SK-N-SH treated with all-trans-retinoic acid at 6 μM for 48 hours (cell line): Measurements from ENCODE around the gene ZNF217.
"Not testable (repeated sequence)": the region's sequence is repeated elsewhere in the genome, so short reads cannot be mapped to it uniquely, and the experiment has no call there.

Experiments used
- CSDC2 ChIP-seq: fragments of 250-450 bp; sonication (Bioruptor Pico); IDR thresholded peaks from 2 replicates; pipeline ENCODE4 v1.5.0; 2020; ENCODE audit warnings: mild to moderate bottlenecking, moderate library complexity
- ESRRG ChIP-seq: fragments of 250-450 bp; sonication (Bioruptor Pico); IDR thresholded peaks from 2 replicates; pipeline ENCODE4 v1.6.1; 2021; ENCODE audit warnings: mild to moderate bottlenecking
- ISL1 ChIP-seq: fragments of 250-450 bp; sonication (Bioruptor Pico); IDR thresholded peaks from 2 replicates; pipeline ENCODE4 v2.1.2; 2022; ENCODE audit warnings: mild to moderate bottlenecking, moderate library complexity
- PPARA ChIP-seq: fragments of 250-450 bp; sonication (Bioruptor Pico); IDR thresholded peaks from 2 replicates; pipeline ENCODE4 v1.5.0; 2020; ENCODE audit warnings: mild to moderate bottlenecking, borderline replicate concordance
- TOX ChIP-seq: fragments of 250-450 bp; sonication (Bioruptor Pico); IDR thresholded peaks from 2 replicates; pipeline ENCODE4 v1.8.0; 2021; ENCODE audit warnings: mild to moderate bottlenecking, moderate library complexity, borderline replicate concordance
- ZFP30 ChIP-seq: fragments of 450-650 bp; formaldehyde crosslinking; IDR thresholded peaks from 2 replicates; pipeline ENCODE4 v1.5.0; 2022; ENCODE audit warnings: mild to moderate bottlenecking, moderate library complexity
- ZNF70 ChIP-seq: fragments of 450-650 bp; formaldehyde crosslinking; IDR thresholded peaks from 2 replicates; pipeline ENCODE4 v1.5.0; 2020; ENCODE audit warnings: mild to moderate bottlenecking, moderate library complexity

DNA sequence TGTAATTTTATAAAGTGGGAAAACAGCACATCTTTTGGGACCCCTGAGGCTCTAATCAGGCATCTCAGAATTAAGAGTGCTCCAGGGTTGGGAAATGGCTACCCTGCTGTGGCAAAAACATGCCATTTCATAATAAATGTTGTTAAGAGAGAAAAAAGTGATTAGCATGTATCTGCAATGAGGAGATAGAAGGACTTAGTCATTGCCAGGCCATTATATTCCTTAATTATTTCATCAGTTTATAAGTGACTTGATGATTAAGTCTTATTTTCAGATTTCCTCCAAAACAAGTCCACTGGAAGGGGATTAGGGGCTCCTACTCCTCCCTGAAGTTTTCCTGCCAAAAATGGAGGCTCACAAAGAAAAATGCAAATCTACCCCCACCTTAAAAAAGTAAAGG is 3.0 kb downstream of the ZNF217 start:
- not testable (repeated sequence) for TF ChIP-seq ESRRG (CRISPR knock-in tag); PPARA (CRISPR knock-in tag); ZNF70 (CRISPR knock-in tag); CSDC2 (CRISPR knock-in tag); ZFP30 (CRISPR knock-in tag); ISL1 (CRISPR knock-in tag); TOX
